OCI-LY1 (cell line): ENCODE data around the gene MARF1.
"Not testable (repeated sequence)": the region's sequence is repeated elsewhere in the genome, so short reads cannot be mapped to it uniquely, and the experiment has no call there.

Source experiments
- H2AFZ ChIP-seq: fragments of 200-600 bp; sonication (generic), shearing (Covaris generic); 2 replicates; pipeline ENCODE4 v1.6.0; 2014; ENCODE audit warnings: antibody characterized with exemption, mild to moderate bottlenecking, low read length
- H3F3A ChIP-seq: fragments of 200-600 bp; sonication (generic), shearing (Covaris generic); 2 replicates; pipeline ENCODE4 v1.6.0; 2014; ENCODE audit warnings: mild to moderate bottlenecking, antibody characterized with exemption, low read length, moderate library complexity; ENCODE audit not compliant: insufficient read depth
- H3K27ac ChIP-seq: fragments of 200-600 bp; sonication (generic); 2 replicates; pipeline ENCODE4 v1.5.1; 2014; ENCODE audit warnings: low read length, mixed run types, mild to moderate bottlenecking, low read depth; ENCODE audit not compliant: poor library complexity, severe bottlenecking
- H3K27me3 ChIP-seq: fragments of 200-600 bp; sonication (generic); 2 replicates; pipeline ENCODE4 v1.6.0; 2014; ENCODE audit warnings: antibody characterized with exemption, mild to moderate bottlenecking, low read length, moderate library complexity; ENCODE audit not compliant: insufficient read depth
- H3K36me3 ChIP-seq: fragments of 200-600 bp; sonication (generic); 2 replicates; pipeline ENCODE4 v1.6.1; 2014; ENCODE audit warnings: mild to moderate bottlenecking, antibody characterized with exemption, low read length, moderate library complexity, mixed read lengths; ENCODE audit not compliant: insufficient read depth
- H3K4me1 ChIP-seq: fragments of 200-600 bp; sonication (generic); 2 replicates; pipeline ENCODE4 v1.5.1; 2014; ENCODE audit warnings: mild to moderate bottlenecking, low read length, moderate library complexity; ENCODE audit not compliant: insufficient read depth, severe bottlenecking
- H3K4me2 ChIP-seq: fragments of 200-600 bp; sonication (generic), shearing (Covaris generic); 2 replicates; pipeline ENCODE4 v1.6.1; 2014; ENCODE audit warnings: low read length
- H3K4me3 ChIP-seq: fragments of 200-600 bp; sonication (generic); 2 replicates; pipeline ENCODE4 v1.5.1; 2014; ENCODE audit warnings: low read length, low read depth, mild to moderate bottlenecking, mixed read lengths; ENCODE audit not compliant: poor library complexity, severe bottlenecking
- H3K79me2 ChIP-seq: fragments of 200-600 bp; shearing (Covaris generic); 2 replicates; pipeline ENCODE4 v1.6.1; 2016; ENCODE audit warnings: mixed run types, low read length, mixed read lengths; ENCODE audit not compliant: insufficient read depth
- H3K9ac ChIP-seq: fragments of 200-600 bp; sonication (generic), shearing (Covaris generic); 2 replicates; pipeline ENCODE4 v1.6.1; 2014; ENCODE audit warnings: mild to moderate bottlenecking, low read length, mixed read lengths
- H3K9me2 ChIP-seq: fragments of 200-600 bp; sonication (generic), shearing (Covaris generic); 2 replicates; pipeline ENCODE4 v1.6.1; 2014; ENCODE audit warnings: low read depth, mild to moderate bottlenecking, low read length, mixed read lengths
- H3K9me3 ChIP-seq: fragments of 200-600 bp; shearing (Covaris generic); 2 replicates; pipeline ENCODE4 v1.6.1; 2014; ENCODE audit warnings: low read length, mixed read lengths
- H4K20me1 ChIP-seq: fragments of 200-600 bp; sonication (generic), shearing (Covaris generic); 2 replicates; pipeline ENCODE4 v1.6.0; 2016; ENCODE audit warnings: mild to moderate bottlenecking, low read length; ENCODE audit not compliant: insufficient read depth
- EZH2 ChIP-seq: fragments of 200-600 bp; sonication (generic), shearing (Covaris generic); IDR thresholded peaks from 2 replicates; pipeline ENCODE4 v1.8.0; 2017; ENCODE audit warnings: borderline replicate concordance, mixed run types, mild to moderate bottlenecking, antibody characterized with exemption, low read length, moderate library complexity, mixed read lengths
- TF ChIP-seq, protein P1 (sequence below): fragments of 200-600 bp; sonication (generic), shearing (Covaris generic); IDR thresholded peaks from 2 replicates; pipeline ENCODE4 v1.5.1; 2017; ENCODE audit warnings: mild to moderate bottlenecking, antibody characterized with exemption, low read length, moderate library complexity, mixed read lengths

Gene MARF1

DNA sequence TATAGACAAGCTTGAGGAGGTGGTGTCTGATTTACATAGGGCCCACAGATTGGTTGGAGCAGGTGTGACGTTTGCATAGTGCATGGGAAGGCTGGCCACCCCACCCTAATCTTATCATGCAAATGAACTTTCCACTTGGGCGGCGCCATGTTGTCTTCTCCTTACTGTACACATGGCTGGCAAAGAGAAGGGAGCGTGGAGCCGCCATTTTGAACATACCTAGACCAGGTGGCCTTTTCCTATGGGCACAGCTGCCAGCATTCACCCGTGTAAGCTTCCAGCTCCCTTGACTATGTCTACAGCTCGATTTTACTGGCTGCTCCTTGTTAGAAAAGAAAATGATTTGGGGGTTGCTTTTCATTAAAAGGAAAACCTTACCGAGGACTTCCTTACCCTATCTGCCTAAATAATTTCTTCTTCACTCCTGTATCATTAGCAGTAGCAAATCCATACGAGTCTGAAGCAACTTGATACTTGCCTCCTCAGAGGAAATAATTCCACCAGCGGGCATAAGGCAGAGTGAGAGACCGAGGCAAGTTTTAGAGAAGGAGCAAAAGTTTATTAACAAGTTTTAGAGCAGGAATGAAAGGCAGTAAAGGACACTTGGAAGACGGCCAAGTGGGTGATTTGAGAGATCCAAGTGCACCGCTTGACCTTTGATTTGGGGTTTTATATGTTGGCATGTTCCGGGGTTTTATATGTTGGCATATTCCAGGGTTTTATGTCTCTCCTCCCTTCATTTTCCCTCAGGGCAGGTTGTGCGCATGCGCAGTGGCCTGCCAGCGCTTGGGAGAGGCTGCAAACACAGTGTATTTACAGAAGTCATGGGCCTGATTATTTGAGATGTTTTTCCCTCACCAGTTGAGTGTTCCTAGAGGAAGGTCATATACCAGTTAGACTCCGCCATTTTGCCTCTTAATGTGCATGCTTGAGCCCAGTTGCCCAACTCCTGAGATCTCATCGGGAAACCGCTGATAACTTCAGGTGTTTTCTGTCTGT is 65.7 kb downstream of the MARF1 start:
- TF ChIP-seq, protein P1, sequence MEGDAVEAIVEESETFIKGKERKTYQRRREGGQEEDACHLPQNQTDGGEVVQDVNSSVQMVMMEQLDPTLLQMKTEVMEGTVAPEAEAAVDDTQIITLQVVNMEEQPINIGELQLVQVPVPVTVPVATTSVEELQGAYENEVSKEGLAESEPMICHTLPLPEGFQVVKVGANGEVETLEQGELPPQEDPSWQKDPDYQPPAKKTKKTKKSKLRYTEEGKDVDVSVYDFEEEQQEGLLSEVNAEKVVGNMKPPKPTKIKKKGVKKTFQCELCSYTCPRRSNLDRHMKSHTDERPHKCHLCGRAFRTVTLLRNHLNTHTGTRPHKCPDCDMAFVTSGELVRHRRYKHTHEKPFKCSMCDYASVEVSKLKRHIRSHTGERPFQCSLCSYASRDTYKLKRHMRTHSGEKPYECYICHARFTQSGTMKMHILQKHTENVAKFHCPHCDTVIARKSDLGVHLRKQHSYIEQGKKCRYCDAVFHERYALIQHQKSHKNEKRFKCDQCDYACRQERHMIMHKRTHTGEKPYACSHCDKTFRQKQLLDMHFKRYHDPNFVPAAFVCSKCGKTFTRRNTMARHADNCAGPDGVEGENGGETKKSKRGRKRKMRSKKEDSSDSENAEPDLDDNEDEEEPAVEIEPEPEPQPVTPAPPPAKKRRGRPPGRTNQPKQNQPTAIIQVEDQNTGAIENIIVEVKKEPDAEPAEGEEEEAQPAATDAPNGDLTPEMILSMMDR = no peak
- no peak for TF ChIP-seq EZH2
- Histone ChIP-seq H3K4me3 (no peak overlapping the region), H3K4me1 (no peaks in the 10 kb centered on the region), H3K27me3 (no peaks in the 10 kb centered on the region; the same call in 1 of the 2 replicates), H3K4me2 (no peak overlapping the region), H3K9me2 (no peaks in the 10 kb centered on the region), H3K36me3 (no peaks in the 10 kb centered on the region; the same call in 1 of the 2 replicates), H3F3A (no peaks in the 10 kb centered on the region), H3K27ac (no peak overlapping the region), H3K79me2 (no peaks in the 10 kb centered on the region), H2AFZ (no peak overlapping the region), H3K9ac (no peak overlapping the region), H4K20me1 (no peaks in the 10 kb centered on the region), H3K9me3 (no peaks in the 10 kb centered on the region)

DNA sequence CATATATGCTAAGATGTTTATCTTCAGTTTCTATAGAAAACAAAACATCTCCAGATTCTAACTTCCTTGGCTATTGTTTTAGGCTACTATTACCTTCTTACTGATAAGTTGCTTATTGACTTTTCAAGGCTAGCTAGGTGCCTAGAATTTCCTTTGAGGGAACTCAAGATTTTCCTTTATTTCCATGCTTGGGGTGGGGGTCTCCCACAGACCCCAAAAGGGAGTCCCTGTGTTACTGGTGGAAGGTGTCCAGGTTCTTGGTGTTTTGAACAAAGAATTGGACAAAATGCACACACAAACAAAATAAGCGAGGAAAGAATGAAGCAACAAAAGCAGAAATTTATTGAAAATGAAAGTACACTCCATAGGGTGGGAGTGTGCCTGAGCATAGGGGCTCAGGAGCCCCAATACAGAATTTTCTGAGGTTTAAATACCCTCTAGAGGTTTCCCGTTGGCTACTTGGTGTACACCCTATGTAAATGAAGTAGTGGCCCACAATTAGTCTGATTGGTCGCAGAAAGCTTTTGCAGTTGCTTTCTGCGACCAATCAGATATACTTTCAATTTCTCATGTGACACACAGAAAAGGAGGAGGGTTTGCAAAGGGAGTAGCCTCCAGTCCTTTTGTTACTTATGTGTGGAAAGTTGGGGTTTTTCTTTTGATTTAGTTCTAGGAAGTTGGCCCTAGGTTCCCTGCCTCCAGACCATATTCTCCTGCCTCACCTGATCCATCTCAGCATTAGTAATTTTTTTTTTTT is 67.5 kb downstream of the MARF1 start:
- no peak overlapping the region for H2AFZ ChIP-seq
- no peaks in the 10 kb centered on the region for H3K9me3 ChIP-seq
- no peak overlapping the region for H3K4me3 ChIP-seq
- no peaks in the 10 kb centered on the region for H4K20me1 ChIP-seq
- H3K9me2 ChIP-seq = no peaks in the 10 kb centered on the region
- H3K4me2 ChIP-seq = no peak overlapping the region
- no peaks in the 10 kb centered on the region for H3K79me2 ChIP-seq
- TF ChIP-seq, protein P1 = no peak
- TF ChIP-seq EZH2 = no peak
- peaks cover 5% of the 10 kb centered on the region for H3K27me3 ChIP-seq
- no peaks in the 10 kb centered on the region for H3K4me1 ChIP-seq
- no peaks in the 10 kb centered on the region for H3F3A ChIP-seq
- H3K27ac ChIP-seq = no peak overlapping the region
- no peaks in the 10 kb centered on the region; the same call in 1 of the 2 replicates for H3K36me3 ChIP-seq
- H3K9ac ChIP-seq = no peak overlapping the region

DNA sequence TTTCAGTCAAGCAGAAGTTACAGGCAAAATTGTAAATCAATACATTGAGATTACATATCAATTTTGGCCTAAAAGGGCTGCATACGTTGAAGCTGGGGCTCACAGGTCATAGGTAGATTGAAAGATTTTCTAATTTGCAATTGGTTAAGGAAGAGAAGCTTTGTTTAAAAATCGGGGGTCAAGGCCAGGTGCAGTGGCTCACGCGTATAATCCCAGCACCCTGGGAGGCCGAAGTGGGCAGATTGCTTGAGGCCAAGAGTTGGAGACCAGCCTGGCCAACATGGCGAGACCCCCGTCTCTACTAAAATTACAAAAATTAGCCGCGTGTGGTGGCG is 68.4 kb downstream of the MARF1 start:
- no peak for TF ChIP-seq EZH2
- TF ChIP-seq, protein P1 = no peak
- no peak overlapping the region for H3K27ac ChIP-seq
- no peak overlapping the region for H2AFZ ChIP-seq
- no peaks in the 10 kb centered on the region for H3K4me1 ChIP-seq
- H3K79me2 ChIP-seq = no peaks in the 10 kb centered on the region
- H3K4me3 ChIP-seq = no peak overlapping the region
- no peaks in the 10 kb centered on the region for H3K9me3 ChIP-seq
- H4K20me1 ChIP-seq = no peaks in the 10 kb centered on the region
- no peaks in the 10 kb centered on the region for H3K9me2 ChIP-seq
- H3K27me3 ChIP-seq = peaks cover 5% of the 10 kb centered on the region
- H3K4me2 ChIP-seq = no peak overlapping the region
- H3K9ac ChIP-seq = no peak overlapping the region
- H3K36me3 ChIP-seq = no peaks in the 10 kb centered on the region; the same call in 1 of the 2 replicates
- H3F3A ChIP-seq = no peaks in the 10 kb centered on the region

DNA sequence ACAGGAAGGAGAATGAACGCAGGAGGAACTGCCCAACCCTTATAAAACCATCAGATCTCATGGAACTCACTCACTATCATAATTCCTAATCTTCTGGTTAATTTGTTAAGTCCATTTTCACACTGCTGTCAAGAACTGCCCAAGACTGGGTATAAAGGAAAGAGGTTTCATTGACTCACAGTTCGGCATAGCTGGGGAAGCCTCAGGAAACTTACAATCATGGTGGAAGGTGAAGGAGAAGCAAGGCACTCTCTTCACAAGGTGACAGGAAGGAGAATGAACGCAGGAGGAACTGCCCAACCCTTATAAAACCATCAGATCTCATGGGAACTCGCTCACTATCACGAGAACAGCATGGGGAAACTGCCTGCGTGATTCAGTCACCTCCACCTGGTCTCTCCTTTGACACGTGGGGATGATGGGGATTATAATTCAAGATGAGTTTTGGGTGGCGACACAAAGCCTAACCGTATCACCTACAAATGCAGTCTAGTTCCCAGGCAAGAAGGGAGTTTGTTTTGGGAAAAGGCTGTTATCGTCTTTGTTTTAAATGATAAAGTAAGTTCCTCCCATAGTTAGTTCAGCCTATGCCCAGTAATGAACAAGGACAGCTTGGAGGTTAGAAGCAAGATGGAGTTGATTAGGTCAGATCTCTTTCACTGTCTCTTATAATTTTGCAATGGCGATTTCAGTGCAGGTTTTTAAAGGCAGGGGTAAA is 68.9 kb downstream of the MARF1 start:
- not testable (repeated sequence) for H3K4me1 ChIP-seq, H3F3A ChIP-seq, H3K9me2 ChIP-seq, H3K79me2 ChIP-seq, H3K4me3 ChIP-seq, H3K27me3 ChIP-seq, H4K20me1 ChIP-seq, H3K36me3 ChIP-seq, H3K9me3 ChIP-seq, H3K9ac ChIP-seq, H3K27ac ChIP-seq, H2AFZ ChIP-seq, H3K4me2 ChIP-seq
